PFSK-1 (cell line): ENCODE results near the gene ITGA7.

Source experiments
- POLR2AphosphoS5 ChIP-seq: IDR thresholded peaks from 2 replicates; pipeline ENCODE4 v1.6.1; 2012; ENCODE audit warnings: low read depth, mild to moderate bottlenecking, control low read depth, low read length, moderate library complexity
- TAF1 ChIP-seq: IDR thresholded peaks from 2 replicates; pipeline ENCODE4 v1.6.1; 2012; ENCODE audit warnings: low read length, control low read depth, borderline replicate concordance; ENCODE audit not compliant: insufficient read depth

DNA sequence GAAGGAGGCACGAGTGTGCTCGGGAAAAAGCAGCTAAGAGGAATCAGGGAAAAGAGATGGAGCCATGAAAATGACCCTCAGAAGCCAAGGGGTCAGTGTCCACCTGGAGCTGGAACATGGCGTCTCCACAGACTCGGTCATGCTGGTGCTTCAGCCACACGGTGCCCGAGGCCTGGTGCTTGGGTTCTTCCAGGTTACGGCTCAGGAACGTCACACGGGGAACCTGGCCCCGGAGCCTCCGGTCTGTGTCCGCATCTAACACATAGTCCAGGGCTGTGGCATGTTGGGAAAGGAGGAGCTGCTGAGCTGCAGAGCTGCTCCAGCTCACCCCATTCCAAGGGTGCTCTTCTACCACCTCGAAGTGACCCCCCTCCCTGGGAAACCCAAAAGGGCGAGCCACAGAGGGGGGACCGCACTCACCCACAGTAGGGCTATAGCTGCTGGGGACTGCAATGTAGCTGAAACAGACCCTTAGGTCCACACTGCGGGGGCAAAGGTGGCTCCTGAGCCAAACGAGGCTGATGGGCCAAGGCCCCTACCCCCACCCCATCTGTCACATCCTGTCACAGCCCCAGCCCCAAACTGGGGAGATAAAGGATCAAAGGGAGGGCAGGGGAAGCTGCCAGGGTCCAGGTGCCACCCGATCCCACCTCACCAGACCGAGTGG lies 10.8 kb downstream of the ITGA7 start:
- TF ChIP-seq POLR2AphosphoS5 (no peak), TAF1 (no peak)
